IMR-90 (cell line): ENCODE results near the gene HTT. TPM values are rescaled to one million over a fixed set of nuclear protein-coding genes. Genes with fewer than 3 reads are reported as not detected.

Experiments used
- ATAC-seq: fragments of 200-7000 bp; cut with Tn5 transposase; 2 replicates; pipeline ENCODE4 v1.9.1; 2020; ENCODE audit warnings: low read depth, mild to moderate bottlenecking, moderate library complexity
- BruUV-seq: library from RNA; stranded (reverse); fragments of 400-500 nt; replicated peaks from 2 replicates; lab custom pipeline; 2021; lab: Mats Ljungman, UMichigan
- CTCF ChIA-PET: fragments of 300-600 bp; formaldehyde crosslinking; extraction: SDS; loops from one replicate; lab custom pipeline; 2021; ENCODE audit warnings: antibody characterized with exemption; lab: Yijun Ruan, JAX
- POLR2A ChIA-PET: fragments of 300-600 bp; sonication (Branson Sonifier 250); formaldehyde crosslinking; loops from one replicate; lab custom pipeline; 2022; ENCODE audit warnings: antibody characterized with exemption; ENCODE audit not compliant: unreplicated experiment; lab: Charles Lee
- DNase-seq: peaks from one replicate; pipeline ENCODE4 v3.0.0; 2013
- H2AFZ ChIP-seq: replicated peaks from 2 replicates; pipeline ENCODE3; 2013; ENCODE audit warnings: low read length, mild to moderate bottlenecking; ENCODE audit not compliant: poor library complexity
- H2AK5ac ChIP-seq: 2 replicates; pipeline ENCODE4 v1.6.1; 2013; ENCODE audit warnings: low read depth, low read length, inconsistent platforms
- H2AK9ac ChIP-seq: replicated peaks from 2 replicates; pipeline ENCODE3; 2013; ENCODE audit warnings: mild to moderate bottlenecking, low read depth, low read length, moderate library complexity; ENCODE audit not compliant: poor library complexity
- H2BK120ac ChIP-seq: 2 replicates; pipeline ENCODE4 v1.6.1; 2013; ENCODE audit warnings: low read depth, low read length, inconsistent platforms
- H2BK15ac ChIP-seq: 3 replicates; pipeline ENCODE4 v1.6.1; 2013; ENCODE audit warnings: low read depth, low read length, inconsistent platforms
- H2BK20ac ChIP-seq: 2 replicates; pipeline ENCODE4 v1.6.1; 2013; ENCODE audit warnings: low read depth, mild to moderate bottlenecking, inconsistent platforms, low read length, moderate library complexity
- H2BK5ac ChIP-seq: 2 replicates; pipeline ENCODE4 v1.6.1; 2013; ENCODE audit warnings: mild to moderate bottlenecking, low read depth, low read length, inconsistent platforms; ENCODE audit not compliant: poor library complexity, severe bottlenecking
- H3K14ac ChIP-seq: replicated peaks from 2 replicates; pipeline ENCODE4 v1.6.1; 2013; ENCODE audit warnings: low read depth, low read length, inconsistent platforms
- H3K18ac ChIP-seq: 2 replicates; pipeline ENCODE4 v1.6.1; 2013; ENCODE audit warnings: low read depth, low read length, control low read depth
- H3K23ac ChIP-seq: 2 replicates; pipeline ENCODE4 v1.6.1; 2013; ENCODE audit warnings: low read depth, low read length, inconsistent platforms
- H3K27ac ChIP-seq: 2 replicates; pipeline ENCODE4 v1.5.1; 2013; ENCODE audit warnings: mild to moderate bottlenecking, control low read depth, low read length; ENCODE audit not compliant: insufficient read depth
- H3K27me3 ChIP-seq: 2 replicates; pipeline ENCODE4 v1.6.1; 2013; ENCODE audit warnings: low read length; ENCODE audit not compliant: control insufficient read depth, insufficient read depth
- H3K36me3 ChIP-seq: 2 replicates; pipeline ENCODE4 v1.6.1; 2013; ENCODE audit warnings: low read length, mixed read lengths; ENCODE audit not compliant: control insufficient read depth, insufficient read depth
- H3K4ac ChIP-seq: 2 replicates; pipeline ENCODE4 v1.6.1; 2013; ENCODE audit warnings: low read depth, low read length, inconsistent platforms
- H3K4me1 ChIP-seq: 2 replicates; pipeline ENCODE4 v1.6.1; 2013; ENCODE audit warnings: low read length, mixed read lengths; ENCODE audit not compliant: control insufficient read depth, insufficient read depth
- H3K4me2 ChIP-seq: 2 replicates; pipeline ENCODE4 v1.6.1; 2013; ENCODE audit warnings: low read depth, mild to moderate bottlenecking, control low read depth, low read length, moderate library complexity
- H3K4me3 ChIP-seq: 2 replicates; pipeline ENCODE4 v1.5.1; 2013; ENCODE audit warnings: low read depth, mild to moderate bottlenecking, control low read depth, low read length, moderate library complexity; ENCODE audit not compliant: insufficient read depth
- H3K56ac ChIP-seq: 2 replicates; pipeline ENCODE4 v1.6.1; 2013; ENCODE audit warnings: low read length, inconsistent platforms; ENCODE audit not compliant: insufficient read depth; ENCODE audit errors: extremely low read depth
- H3K79me1 ChIP-seq, 2 experiments: 2 replicates each; pipeline ENCODE4 v1.6.1; 2013; ENCODE audit warnings: low read length in 2 of 2, inconsistent platforms in 1 of 2, low read depth in 1 of 2
- H3K9ac ChIP-seq: 2 replicates; pipeline ENCODE4 v1.6.1; 2013; ENCODE audit warnings: low read depth, low read length, control low read depth
- H3K9me1 ChIP-seq: 2 replicates; pipeline ENCODE4 v1.6.1; 2013; ENCODE audit warnings: low read length, inconsistent platforms; ENCODE audit not compliant: insufficient read depth
- H3K9me3 ChIP-seq: 2 replicates; pipeline ENCODE4 v1.6.1; 2013; ENCODE audit warnings: low read length; ENCODE audit not compliant: control insufficient read depth, insufficient read depth
- H4K20me1 ChIP-seq: 2 replicates; pipeline ENCODE4 v1.6.1; 2013; ENCODE audit warnings: low read length, inconsistent platforms; ENCODE audit not compliant: insufficient read depth
- H4K5ac ChIP-seq: 2 replicates; pipeline ENCODE4 v1.6.1; 2013; ENCODE audit warnings: mild to moderate bottlenecking, low read depth, low read length, control low read depth
- H4K8ac ChIP-seq, 2 experiments: 2 replicates each; pipeline ENCODE4 v1.6.1; 2013; ENCODE audit warnings: low read depth in 2 of 2, low read length in 2 of 2, control low read depth in 1 of 2, inconsistent platforms in 1 of 2
- H4K91ac ChIP-seq: 2 replicates; pipeline ENCODE4 v1.6.1; 2013; ENCODE audit warnings: low read depth, low read length, inconsistent platforms; ENCODE audit not compliant: insufficient read depth
- CEBPB ChIP-seq: IDR thresholded peaks from 2 replicates; pipeline ENCODE4 v1.6.1; 2012; ENCODE audit warnings: low read depth, low read length, improper control_type of control experiment
- CHD1 ChIP-seq: IDR thresholded peaks from 2 replicates; pipeline ENCODE4 v1.6.1; 2012; ENCODE audit warnings: low read depth, low read length, improper control_type of control experiment
- FOS ChIP-seq: fragments of 150-350 bp; IDR thresholded peaks from 2 replicates; pipeline ENCODE4 v1.6.1; 2016; ENCODE audit warnings: low read depth, low read length
- MAZ ChIP-seq: IDR thresholded peaks from 2 replicates; pipeline ENCODE4 v1.6.1; 2012; ENCODE audit warnings: low read depth, mild to moderate bottlenecking, low read length, improper control_type of control experiment, moderate library complexity, borderline replicate concordance
- MXI1 ChIP-seq: IDR thresholded peaks from 2 replicates; pipeline ENCODE4 v1.6.1; 2012; ENCODE audit warnings: low read depth, mild to moderate bottlenecking, low read length, moderate library complexity, borderline replicate concordance
- NFE2L2 ChIP-seq: fragments of 150-350 bp; IDR thresholded peaks from 2 replicates; pipeline ENCODE4 v1.6.1; 2016; ENCODE audit warnings: low read depth, mild to moderate bottlenecking, low read length
- POLR2A ChIP-seq: IDR thresholded peaks from 2 replicates; pipeline ENCODE4 v1.6.1; 2012; ENCODE audit warnings: mild to moderate bottlenecking, low read depth, low read length
- RAD21 ChIP-seq: IDR thresholded peaks from 2 replicates; pipeline ENCODE4 v1.6.1; 2012; ENCODE audit warnings: low read length, improper control_type of control experiment
- RCOR1 ChIP-seq: IDR thresholded peaks from 2 replicates; pipeline ENCODE4 v1.6.1; 2012; ENCODE audit warnings: mild to moderate bottlenecking, low read length, improper control_type of control experiment; ENCODE audit not compliant: insufficient replicate concordance
- RFX5 ChIP-seq: IDR thresholded peaks from 2 replicates; pipeline ENCODE4 v1.8.0; 2012; ENCODE audit warnings: low read depth, mild to moderate bottlenecking, low read length, moderate library complexity
- SMC3 ChIP-seq: fragments of 150-350 bp; IDR thresholded peaks from 2 replicates; pipeline ENCODE4 v1.6.1; 2016; ENCODE audit warnings: low read depth, mild to moderate bottlenecking, antibody characterized with exemption, low read length, moderate library complexity
- WGBS, 2 experiments: methylation state at CpG; one replicate each; pipeline versions ENCODE4 v1.1.5 to v1.1.7; 2013; ENCODE audit warnings: missing lambda C conversion rate in 2 of 2; ENCODE audit not compliant: insufficient read length in 1 of 2; ENCODE audit errors: extremely low coverage in 2 of 2; 5-methylcytosine and 5-hydroxymethylcytosine counted together
- dilution Hi-C: fragments of 300-500 bp; cut with HindIII; formaldehyde crosslinking; loops from one replicate; pipeline ENCODE4 v1.14.3; 2018; ENCODE audit warnings: low sequenced_read_pairs; ENCODE audit not compliant: unreplicated experiment
- in situ Hi-C: fragments of 300-500 bp; cut with MboI; formaldehyde crosslinking; loops from 3 replicates; pipeline ENCODE4 v1.14.3; 2019; ENCODE audit warnings: low sequenced_read_pairs, inconsistent platforms, mixed read lengths
- intact Hi-C: fragments of 100-400 bp; cut with micrococcal nuclease; formaldehyde crosslinking; loops from 2 replicates; pipeline ENCODE4 v1.10.0; 2022
- polyA plus RNA-seq, 3 experiments: library from polyadenylated mRNA; depleted of rRNA; stranded (reverse); fragments of >200 nt; gene quantifications; 2 replicates each; pipeline ENCODE4 v1.2.3, GENCODE V29; 2012; ENCODE audit warnings: low replicate concordance in 1 of 3
- total RNA-seq: library from RNA; depleted of rRNA; stranded (reverse); fragments of >200 nt; gene quantifications from 2 replicates; pipeline ENCODE4 v1.2.3, GENCODE V29; 2012
- TF ChIP-seq, protein P1 (sequence below): fragments of 150-350 bp; IDR thresholded peaks from 2 replicates; pipeline ENCODE4 v1.6.1; 2017; ENCODE audit warnings: mild to moderate bottlenecking, antibody characterized with exemption, low read length, low read depth
- TF ChIP-seq, protein P2 (sequence below): fragments of 150-350 bp; IDR thresholded peaks from 2 replicates; pipeline ENCODE4 v1.6.1; 2016; ENCODE audit warnings: low read depth, mild to moderate bottlenecking, low read length, moderate library complexity, borderline replicate concordance
- TF ChIP-seq, protein P3 (sequence below): conservative IDR thresholded peaks from 2 replicates; pipeline ENCODE4 v1.5.1; 2012; ENCODE audit warnings: mild to moderate bottlenecking, low read depth, low read length, improper control_type of control experiment

HTT gene
- total and polyA plus RNA-seq, 2 of the 4 experiments (the other 2 are of a cell fraction), result 11.6 to 14.3 TPM

DNA sequence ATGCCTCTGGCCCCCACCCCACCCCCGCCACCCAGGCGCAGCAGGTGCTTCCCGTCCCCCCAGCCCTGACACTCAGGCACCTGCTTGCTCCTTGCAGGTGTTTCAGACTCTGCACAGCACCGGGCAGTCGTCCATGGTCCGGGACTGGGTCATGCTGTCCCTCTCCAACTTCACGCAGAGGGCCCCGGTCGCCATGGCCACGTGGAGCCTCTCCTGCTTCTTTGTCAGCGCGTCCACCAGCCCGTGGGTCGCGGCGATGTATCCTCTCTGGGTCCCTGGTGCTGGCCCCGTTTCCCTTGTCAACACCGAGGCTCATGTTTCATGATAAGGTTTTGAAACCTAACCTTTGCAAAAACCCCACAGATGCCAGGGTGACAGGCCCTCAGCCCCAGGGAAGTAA is 164.2 kb downstream of the HTT start (continued):
- TF ChIP-seq, protein P1, sequence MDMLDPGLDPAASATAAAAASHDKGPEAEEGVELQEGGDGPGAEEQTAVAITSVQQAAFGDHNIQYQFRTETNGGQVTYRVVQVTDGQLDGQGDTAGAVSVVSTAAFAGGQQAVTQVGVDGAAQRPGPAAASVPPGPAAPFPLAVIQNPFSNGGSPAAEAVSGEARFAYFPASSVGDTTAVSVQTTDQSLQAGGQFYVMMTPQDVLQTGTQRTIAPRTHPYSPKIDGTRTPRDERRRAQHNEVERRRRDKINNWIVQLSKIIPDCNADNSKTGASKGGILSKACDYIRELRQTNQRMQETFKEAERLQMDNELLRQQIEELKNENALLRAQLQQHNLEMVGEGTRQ, result no peak
- TF ChIP-seq CEBPB, result no peak
- no peak for TF ChIP-seq FOS
- TF ChIP-seq CHD1, result no peak

DNA sequence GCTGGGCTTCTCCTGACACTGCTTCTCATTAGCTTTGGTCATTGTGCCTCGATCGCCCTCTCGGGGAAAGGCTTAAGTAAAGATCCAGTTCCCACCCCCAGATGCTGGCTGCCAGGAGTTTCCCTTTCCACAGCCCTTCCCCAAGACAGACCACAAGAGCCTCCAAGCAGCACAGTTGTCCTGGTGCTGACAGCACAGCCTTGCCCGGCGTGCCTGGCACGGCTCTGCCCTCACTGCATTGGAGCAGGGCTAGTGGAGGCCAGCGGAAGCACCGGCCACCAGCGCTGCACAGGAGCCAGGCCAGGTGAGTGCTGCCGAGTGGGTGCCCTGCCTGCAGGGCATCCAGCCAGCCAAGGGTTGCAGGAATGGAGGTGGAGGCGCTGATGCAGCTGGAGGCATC is 164.8 kb downstream of the HTT start:
- ATAC-seq (no peak), DNase-seq (no peak)
- peaks cover 0 to 8% of the 10 kb centered on the region in 2 experiments; a peak in 1 of 4 replicates for H3K79me1 ChIP-seq
- H2AK5ac ChIP-seq, result no peak overlapping the region
- in situ Hi-C loops, result no loop called here
- H3K4me1 ChIP-seq, result peaks cover 11% of the 10 kb centered on the region
- H2BK5ac ChIP-seq, result no peak overlapping the region
- H4K5ac ChIP-seq, result no peak overlapping the region
- no peak overlapping the region for H3K27ac ChIP-seq
- H3K9ac ChIP-seq, result no peak overlapping the region
- no peak overlapping the region for H2BK20ac ChIP-seq
- H4K91ac ChIP-seq, result no peak overlapping the region
- no peak overlapping the region for H3K4ac ChIP-seq
- BruUV-seq, result no TSS peak
- peaks cover 9% of the 10 kb centered on the region; the same call in 1 of the 2 replicates for H3K9me1 ChIP-seq
- no peak overlapping the region for H3K4me3 ChIP-seq
- no peak overlapping the region for H2BK120ac ChIP-seq
- no peaks in the 10 kb centered on the region for H3K27me3 ChIP-seq
- H4K8ac ChIP-seq, result no peak overlapping the region
- H3K4me2 ChIP-seq, result no peak overlapping the region
- H3K9me3 ChIP-seq, result no peaks in the 10 kb centered on the region
- H3K36me3 ChIP-seq, result peaks cover 54% of the 10 kb centered on the region; the same call in 1 of the 2 replicates
- no peak overlapping the region for H3K56ac ChIP-seq
- H3K23ac ChIP-seq, result no peak overlapping the region
- H2AFZ ChIP-seq, result no peak overlapping the region
- 100% methylated on average over 3 of the region's 11 CpGs; no CpG with 5 or more reads in 1 of the 2 experiments for WGBS, 2 experiments
- dilution Hi-C loops, result no loop called here
- intact Hi-C loops, result no loop called here
- no peak overlapping the region for H2AK9ac ChIP-seq
- ChIA-PET POLR2A (no interaction called here), CTCF (no interaction called here)
- H4K20me1 ChIP-seq, result peaks cover 21% of the 10 kb centered on the region
- H2BK15ac ChIP-seq, result no peak overlapping the region
- no peak overlapping the region for H3K18ac ChIP-seq
- no peak overlapping the region for H3K14ac ChIP-seq
- TF ChIP-seq SMC3, result no peak
- no peak for TF ChIP-seq CHD1
- no peak for TF ChIP-seq POLR2A
- TF ChIP-seq, protein P2, sequence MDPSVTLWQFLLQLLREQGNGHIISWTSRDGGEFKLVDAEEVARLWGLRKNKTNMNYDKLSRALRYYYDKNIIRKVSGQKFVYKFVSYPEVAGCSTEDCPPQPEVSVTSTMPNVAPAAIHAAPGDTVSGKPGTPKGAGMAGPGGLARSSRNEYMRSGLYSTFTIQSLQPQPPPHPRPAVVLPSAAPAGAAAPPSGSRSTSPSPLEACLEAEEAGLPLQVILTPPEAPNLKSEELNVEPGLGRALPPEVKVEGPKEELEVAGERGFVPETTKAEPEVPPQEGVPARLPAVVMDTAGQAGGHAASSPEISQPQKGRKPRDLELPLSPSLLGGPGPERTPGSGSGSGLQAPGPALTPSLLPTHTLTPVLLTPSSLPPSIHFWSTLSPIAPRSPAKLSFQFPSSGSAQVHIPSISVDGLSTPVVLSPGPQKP, result no peak
- no peak for TF ChIP-seq NFE2L2
- TF ChIP-seq, protein P3, sequence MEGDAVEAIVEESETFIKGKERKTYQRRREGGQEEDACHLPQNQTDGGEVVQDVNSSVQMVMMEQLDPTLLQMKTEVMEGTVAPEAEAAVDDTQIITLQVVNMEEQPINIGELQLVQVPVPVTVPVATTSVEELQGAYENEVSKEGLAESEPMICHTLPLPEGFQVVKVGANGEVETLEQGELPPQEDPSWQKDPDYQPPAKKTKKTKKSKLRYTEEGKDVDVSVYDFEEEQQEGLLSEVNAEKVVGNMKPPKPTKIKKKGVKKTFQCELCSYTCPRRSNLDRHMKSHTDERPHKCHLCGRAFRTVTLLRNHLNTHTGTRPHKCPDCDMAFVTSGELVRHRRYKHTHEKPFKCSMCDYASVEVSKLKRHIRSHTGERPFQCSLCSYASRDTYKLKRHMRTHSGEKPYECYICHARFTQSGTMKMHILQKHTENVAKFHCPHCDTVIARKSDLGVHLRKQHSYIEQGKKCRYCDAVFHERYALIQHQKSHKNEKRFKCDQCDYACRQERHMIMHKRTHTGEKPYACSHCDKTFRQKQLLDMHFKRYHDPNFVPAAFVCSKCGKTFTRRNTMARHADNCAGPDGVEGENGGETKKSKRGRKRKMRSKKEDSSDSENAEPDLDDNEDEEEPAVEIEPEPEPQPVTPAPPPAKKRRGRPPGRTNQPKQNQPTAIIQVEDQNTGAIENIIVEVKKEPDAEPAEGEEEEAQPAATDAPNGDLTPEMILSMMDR, result no peak
- TF ChIP-seq RFX5, result no peak
- no peak for TF ChIP-seq RAD21
- no peak for TF ChIP-seq FOS
- no peak for TF ChIP-seq MAZ
- no peak for TF ChIP-seq RCOR1
- TF ChIP-seq MXI1, result no peak
